Fibroblast of skin of scalp (primary cell): ENCODE data around the gene PLPPR1. TPM values are rescaled to one million over a fixed set of nuclear protein-coding genes. Genes with fewer than 3 reads are reported as not detected.
"Not testable (repeated sequence)": the region's sequence is repeated elsewhere in the genome, so short reads cannot be mapped to it uniquely, and the experiment has no call there.

Experiments used
- DNase-seq: peaks from one replicate; pipeline ENCODE4 v3.0.0-alpha.2; 2013
- polyA plus RNA-seq, 2 experiments: library from polyadenylated mRNA; unstranded; fragments of 120-200 nt; gene quantifications; one replicate each; pipeline ENCODE4 v1.2.1, GENCODE V29; 2013; ENCODE audit not compliant: insufficient read length in 2 of 2

PLPPR1 gene
- not detected for polyA plus RNA-seq (2013, experiment 1 of 2; ENCODE audit: insufficient read length)
- 0.63 TPM for polyA plus RNA-seq (2013, experiment 2 of 2; ENCODE audit: insufficient read length)

- peak; percentile 49 for DNase-seq
Observed at GRCh38 chr9:101028346-101029314, at the start of gene PLPPR1. TSS of gene PLPPR1 (plus strand) at chr9:101028727.

DNA sequence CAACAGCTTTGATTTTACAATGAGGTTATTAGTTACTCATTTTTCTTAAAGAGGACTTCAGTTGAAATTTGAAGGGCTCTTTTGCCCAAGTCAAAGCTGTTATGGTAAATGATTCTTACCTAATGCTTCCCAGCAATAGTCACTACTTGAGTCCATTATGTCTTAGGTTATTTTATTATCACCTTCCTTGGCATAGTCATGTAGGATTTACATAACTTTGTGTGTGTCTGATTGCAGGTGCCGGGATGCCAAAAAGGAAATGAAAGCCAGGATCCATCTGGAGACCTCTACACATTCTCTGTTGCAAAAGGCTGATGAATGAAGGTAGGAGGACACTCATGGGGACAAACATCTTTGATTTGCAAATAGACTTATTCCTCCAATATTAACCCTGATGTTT, 38.8 kb upstream of the PLPPR1 start:
- DNase-seq, result no peak

- DNase-seq, result no peak
Observed at GRCh38 chr9:100990605-100991381, 37.7 kb upstream of the PLPPR1 start.

- no peak for DNase-seq
Observed at GRCh38 chr9:100992632-100993031, 35.9 kb upstream of the PLPPR1 start.

DNA sequence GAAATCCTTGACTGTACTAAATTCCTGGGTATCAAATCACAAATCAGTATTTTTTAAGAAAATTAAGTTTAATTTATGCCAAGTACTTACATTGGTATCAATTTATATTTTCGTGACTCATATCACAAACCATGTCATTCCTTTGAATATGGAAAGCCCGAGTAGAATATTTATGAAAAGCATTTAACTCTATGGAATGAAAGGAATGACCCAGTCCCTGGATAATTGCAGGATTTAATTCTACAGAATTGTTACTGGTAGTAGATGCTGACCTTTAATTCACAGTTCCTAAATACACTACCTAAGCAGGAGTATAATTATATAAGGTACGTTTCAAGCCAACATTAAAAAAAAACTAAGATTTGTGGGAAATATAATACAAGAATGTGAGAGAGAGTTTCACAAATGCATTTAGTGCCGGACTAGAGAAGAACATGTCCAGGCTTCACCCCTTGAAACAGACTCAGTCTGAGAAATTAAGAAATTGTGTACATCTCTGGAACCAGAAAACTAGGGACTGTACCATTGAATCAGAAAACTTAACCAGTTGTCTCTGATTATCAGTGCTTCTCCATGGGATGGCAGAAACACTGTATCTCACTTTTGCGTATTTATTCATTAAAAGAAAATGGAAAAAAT, 28.5 kb upstream of the PLPPR1 start:
- DNase-seq, result peak; percentile 31

GRCh38 chr9:101005246-101005645, 23.3 kb upstream of the PLPPR1 start:
- no peak for DNase-seq

- no peak for DNase-seq
Observed at GRCh38 chr9:101014566-101014965, 14.0 kb upstream of the PLPPR1 start.

DNA sequence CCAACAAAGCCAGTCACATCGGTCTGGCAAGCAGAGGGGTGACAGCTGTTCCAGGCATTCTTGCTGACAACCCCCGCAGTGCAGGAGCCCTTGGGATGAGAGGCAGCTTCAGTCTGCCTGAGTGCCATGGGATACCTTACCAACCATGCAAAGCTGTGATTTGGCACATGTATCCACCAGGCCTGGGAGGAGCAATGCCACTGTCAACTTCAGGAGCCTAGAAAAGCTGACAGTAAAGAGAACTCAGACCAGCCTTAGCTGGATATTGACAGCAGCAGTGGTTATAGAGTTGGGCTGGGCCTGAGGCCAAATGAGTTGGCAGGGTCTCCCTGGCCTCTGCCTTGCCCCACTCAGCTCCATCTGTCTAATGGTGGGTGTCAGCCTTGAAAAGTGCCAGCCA, 10.1 kb upstream of the PLPPR1 start:
- no peak for DNase-seq

- DNase-seq, result no peak
Observed at GRCh38 chr9:101022704-101023103, 5.8 kb upstream of the PLPPR1 start.

GRCh38 chr9:101025940-101026339, 2.6 kb upstream of the PLPPR1 start:
- DNase-seq, result no peak

GRCh38 chr9:101026824-101027223, 1.7 kb upstream of the PLPPR1 start:
- no peak for DNase-seq

DNA sequence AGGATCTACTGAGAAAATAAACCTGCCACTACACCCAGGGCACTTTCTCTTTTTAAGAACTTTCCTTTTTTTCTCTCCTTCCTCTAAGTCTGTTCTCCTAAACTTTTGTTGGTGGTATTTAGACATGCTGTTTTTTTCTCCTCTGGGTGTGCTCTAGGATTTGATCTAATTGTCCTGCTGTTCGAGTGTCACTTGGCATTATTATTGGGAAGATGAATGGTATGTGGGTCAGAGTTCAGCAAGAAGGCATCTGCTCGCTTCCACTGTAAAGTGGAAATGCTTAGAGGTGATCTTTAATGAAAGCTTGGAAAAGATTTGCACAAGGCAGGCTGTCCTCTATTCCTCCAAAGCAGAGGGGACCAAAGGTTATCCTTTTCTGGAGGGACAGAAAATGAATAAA, 1.3 kb upstream of the PLPPR1 start:
- no peak for DNase-seq

DNA sequence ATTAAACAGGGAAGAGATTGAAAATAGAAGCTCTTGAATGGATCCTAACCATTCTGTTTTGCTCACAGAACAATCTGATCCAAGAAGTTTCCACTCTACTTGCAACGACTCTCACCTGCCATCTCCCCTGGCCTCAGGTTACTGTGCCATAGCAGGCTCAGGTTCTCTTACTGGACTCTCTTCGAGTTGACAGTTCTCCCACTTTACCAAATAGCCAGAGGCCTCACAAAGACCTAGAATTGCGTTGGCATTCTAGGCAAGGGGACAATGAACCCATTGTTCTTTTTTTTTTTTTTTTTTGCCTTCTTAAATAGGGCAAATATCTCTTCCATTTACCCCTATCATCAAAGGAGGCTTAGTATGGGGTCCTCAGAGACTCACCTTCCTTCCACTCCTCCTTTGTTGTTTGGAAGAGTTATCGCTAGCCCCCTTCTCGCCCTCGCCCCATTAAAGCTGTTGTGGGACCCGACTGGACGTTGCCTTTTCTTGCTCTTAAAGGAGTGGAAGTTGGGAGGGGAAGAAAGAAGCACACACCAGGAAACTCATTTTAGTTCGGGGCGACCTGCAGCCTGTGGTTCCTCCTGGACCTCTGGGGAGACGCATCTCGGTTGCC, 688 bp upstream of the PLPPR1 start:
- no peak for DNase-seq

GRCh38 chr9:101029315-101030085, 973 bp downstream of the PLPPR1 start:
- no peak for DNase-seq

DNA sequence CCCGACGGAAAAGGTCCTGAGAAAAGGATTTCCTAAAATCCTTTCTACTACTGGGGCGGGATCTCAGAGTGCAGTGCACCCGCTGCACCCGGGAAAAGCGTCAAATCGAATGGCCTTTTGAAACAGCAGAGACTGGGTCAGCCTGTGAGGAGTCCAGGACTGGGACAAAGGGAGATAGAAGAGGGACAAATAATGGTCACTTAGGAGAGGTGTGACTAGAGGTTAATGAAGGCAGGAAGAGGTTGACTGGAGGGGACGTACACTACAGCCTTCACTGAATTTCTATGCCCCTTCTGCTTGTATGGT, 1.5 kb downstream of the PLPPR1 start:
- DNase-seq, result no peak

DNA sequence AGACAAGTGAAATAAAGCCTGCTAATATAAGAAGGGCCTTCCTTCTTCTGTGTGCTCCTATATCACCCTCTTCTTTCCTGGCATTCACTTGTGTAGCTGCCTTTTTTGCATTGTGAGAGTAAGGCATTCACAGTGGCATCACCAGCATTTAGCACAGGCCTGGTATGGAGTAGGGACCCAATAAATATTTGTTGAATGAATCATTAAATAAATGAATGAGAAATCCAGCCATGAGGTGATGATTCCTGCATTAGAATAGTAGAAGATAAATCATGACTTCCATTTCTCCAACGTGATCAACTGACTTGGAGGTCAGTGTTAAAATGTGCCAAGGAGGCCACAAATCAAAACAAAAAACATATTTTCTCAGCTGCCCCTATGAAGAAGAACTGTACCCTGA, 3.9 kb downstream of the PLPPR1 start:
- DNase-seq, result no peak

DNA sequence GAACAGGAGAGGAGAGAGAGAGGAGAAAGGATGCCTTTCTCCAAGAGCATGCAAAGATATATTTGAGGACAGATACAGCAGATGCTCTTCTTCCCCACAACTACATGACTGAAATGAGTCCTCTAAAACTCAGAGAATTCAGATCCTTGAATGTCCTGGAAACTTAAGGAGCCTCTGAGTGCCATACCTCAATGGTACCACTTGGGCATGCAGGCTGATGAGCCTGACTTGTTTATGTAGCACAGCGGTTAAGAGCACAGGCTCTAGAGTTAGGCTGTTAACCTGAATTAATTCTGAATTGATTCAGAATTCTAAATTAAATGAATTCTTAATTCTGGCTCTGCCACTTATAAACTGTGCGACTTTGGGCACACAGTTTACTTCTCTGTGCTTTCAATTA, 5.7 kb downstream of the PLPPR1 start:
- no peak for DNase-seq

DNA sequence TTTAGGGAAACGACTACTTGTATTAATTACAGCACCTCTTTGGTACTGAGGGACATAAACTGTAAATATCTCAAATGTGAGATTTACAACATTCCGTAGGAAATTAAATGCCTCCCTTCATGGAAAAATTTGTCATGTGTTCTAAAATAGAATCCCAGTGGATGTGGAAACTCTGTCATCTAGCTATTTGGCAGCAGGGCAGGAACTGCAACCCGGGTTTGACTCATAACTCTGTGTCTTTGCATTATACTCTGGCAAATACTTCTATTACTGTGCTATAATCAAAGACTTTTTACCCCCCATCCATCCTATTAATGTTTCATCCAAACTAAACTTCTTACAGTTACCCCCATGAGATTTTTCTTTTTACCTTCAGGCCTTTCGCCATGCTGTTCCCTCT, 6.6 kb downstream of the PLPPR1 start:
- no peak for DNase-seq

DNA sequence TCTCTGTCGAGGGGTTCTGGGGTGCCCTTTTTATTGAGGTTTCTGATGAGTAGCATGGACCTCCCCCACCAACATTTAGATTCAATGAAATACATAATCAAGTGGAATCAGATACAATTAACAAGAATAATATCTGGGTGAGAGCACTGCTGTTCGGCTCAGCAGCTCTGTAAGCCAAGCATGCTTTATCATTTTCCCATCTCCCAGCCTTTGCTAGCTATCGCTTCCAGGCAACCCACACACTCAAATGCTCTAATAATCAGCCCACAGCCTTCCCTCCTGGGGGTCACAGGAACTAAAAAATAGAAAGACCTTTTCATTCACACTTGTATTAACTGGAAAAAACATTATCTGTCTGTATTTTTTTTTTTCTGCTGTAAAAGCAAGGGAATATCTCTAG, 8.9 kb downstream of the PLPPR1 start:
- DNase-seq, result no peak

- DNase-seq, result no peak
Observed at GRCh38 chr9:101038488-101038887, 10.0 kb downstream of the PLPPR1 start.

DNA sequence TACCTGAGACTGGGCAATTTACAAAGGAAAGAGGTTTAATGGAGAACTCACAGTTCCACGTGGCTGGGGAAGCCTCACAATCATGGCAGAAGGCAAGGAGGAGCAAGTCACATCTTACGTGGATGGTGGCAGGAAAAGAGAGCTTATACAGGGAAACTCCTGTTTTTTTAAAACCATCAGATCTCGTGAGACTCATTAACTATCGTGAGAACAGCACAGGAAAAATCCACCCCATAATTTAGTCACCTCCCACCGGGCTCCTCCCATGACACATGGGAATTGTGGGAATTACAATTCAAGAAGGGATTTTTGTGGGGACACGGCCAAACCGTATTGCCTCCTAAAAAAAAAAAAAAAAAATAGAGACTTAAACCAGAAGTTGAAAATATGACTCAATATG, 11.1 kb downstream of the PLPPR1 start:
- not testable (repeated sequence) for DNase-seq

- peak; percentile 22 for DNase-seq
Observed at GRCh38 chr9:101047848-101048397, 19.4 kb downstream of the PLPPR1 start.
